HCT116 (cell line): ENCODE data around the gene DBP.

Experiments
- CBX3 ChIP-seq: IDR thresholded peaks from 2 replicates; pipeline ENCODE4 v1.6.1; 2012; ENCODE audit warnings: low read depth
- CTCF ChIP-seq, 3 experiments: fragments of 200-600 bp in 1 of 3; sonication (generic) in 1 of 3; IDR thresholded peaks in 2 of 3; conservative IDR thresholded peaks in 1 of 3; 2 replicates each; pipeline ENCODE4 v1.5.1; 2012 to 2017; ENCODE audit warnings: low read depth in 2 of 3, low read length in 2 of 3, antibody characterized with exemption in 1 of 3, borderline replicate concordance in 1 of 3, control low read depth in 1 of 3, mild to moderate bottlenecking in 1 of 3, mixed read lengths in 1 of 3, mixed run types in 1 of 3, moderate library complexity in 1 of 3; ENCODE audit not compliant: insufficient read depth in 1 of 3
- EZH2 ChIP-seq: fragments of 200-600 bp; sonication (generic); IDR thresholded peaks from 2 replicates; pipeline ENCODE4 v1.6.1; 2017; ENCODE audit warnings: antibody characterized with exemption, mixed run types
- POLR2A ChIP-seq: IDR thresholded peaks from 2 replicates; pipeline ENCODE4 v1.7.0; 2011; ENCODE audit warnings: borderline replicate concordance; ENCODE audit not compliant: insufficient read depth, insufficient read length; ENCODE audit errors: extremely low read depth

- TF ChIP-seq EZH2, result no peak
- no peak for TF ChIP-seq CBX3
- TF ChIP-seq CTCF (IDR thresholded peaks at IDR 0.05 in 2 of 3, conservative IDR thresholded peaks at IDR 0.05 in 1 of 3; ENCODE audit: borderline replicate concordance in 1 of 3, insufficient read depth in 1 of 3, low read depth in 2 of 3, low read length in 2 of 3), result no peak
- no peak for TF ChIP-seq POLR2A
Observed at GRCh38 chr19:48668332-48668731, 31.2 kb upstream of the DBP start.
